ENCODE results near the gene IL9R.
A peak's percentile ranks its signal among the peaks of the same experiment; 100 is the strongest.
"Not testable (repeated sequence)": the region's sequence is repeated elsewhere in the genome, so short reads cannot be mapped to it uniquely, and the experiment has no call there.

IL9R gene, protein sequence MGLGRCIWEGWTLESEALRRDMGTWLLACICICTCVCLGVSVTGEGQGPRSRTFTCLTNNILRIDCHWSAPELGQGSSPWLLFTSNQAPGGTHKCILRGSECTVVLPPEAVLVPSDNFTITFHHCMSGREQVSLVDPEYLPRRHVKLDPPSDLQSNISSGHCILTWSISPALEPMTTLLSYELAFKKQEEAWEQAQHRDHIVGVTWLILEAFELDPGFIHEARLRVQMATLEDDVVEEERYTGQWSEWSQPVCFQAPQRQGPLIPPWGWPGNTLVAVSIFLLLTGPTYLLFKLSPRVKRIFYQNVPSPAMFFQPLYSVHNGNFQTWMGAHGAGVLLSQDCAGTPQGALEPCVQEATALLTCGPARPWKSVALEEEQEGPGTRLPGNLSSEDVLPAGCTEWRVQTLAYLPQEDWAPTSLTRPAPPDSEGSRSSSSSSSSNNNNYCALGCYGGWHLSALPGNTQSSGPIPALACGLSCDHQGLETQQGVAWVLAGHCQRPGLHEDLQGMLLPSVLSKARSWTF

DNA sequence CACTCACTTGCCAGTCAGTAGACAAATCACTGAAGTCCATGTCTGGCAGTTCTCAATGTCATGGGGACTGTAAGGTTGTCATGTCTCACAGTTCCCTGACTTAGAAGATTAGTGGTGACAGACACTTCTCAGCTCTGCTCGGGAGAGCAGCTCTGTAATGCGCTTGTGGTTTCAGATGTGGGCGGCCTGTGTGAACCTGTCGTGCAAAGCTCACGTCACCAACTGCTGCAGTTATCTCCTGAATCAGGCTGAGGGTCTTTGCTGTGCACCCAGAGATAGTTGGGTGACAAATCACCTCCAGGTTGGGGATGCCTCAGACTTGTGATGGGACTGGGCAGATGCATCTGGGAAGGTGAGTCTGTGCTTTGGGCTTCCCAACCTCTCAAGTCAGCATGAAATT lies at the start of gene IL9R:
TSS of gene IL9R (plus strand) at position 261 of the 400 bp plus-strand sequence. CDS start at position 325, 64 bp downstream.
- no peak for DNase-seq

DNA sequence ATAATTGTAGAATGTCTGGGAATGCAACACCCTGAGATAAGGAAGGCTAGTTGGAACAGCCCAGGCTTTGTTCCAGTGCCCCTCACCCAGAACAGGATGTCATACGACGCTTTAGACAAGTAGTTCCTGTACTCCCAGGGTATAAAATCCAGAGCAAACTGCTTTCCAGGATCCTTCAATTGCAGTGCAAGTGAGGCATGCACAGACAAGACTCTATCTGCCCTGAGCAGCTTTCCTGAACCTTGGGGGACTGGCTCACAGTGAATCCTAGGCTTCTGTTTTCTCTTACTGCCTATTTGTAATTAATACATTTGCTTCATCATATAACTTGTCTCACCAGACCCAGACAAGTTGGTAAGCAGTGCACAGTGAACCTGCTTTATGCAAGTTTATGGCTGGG lies 48.4 kb upstream of the IL9R start:
- DNase-seq, result no peak

GRCh38 chrX:155951237-155951789 lies 46.2 kb upstream of the IL9R start:
- no peak for DNase-seq

DNA sequence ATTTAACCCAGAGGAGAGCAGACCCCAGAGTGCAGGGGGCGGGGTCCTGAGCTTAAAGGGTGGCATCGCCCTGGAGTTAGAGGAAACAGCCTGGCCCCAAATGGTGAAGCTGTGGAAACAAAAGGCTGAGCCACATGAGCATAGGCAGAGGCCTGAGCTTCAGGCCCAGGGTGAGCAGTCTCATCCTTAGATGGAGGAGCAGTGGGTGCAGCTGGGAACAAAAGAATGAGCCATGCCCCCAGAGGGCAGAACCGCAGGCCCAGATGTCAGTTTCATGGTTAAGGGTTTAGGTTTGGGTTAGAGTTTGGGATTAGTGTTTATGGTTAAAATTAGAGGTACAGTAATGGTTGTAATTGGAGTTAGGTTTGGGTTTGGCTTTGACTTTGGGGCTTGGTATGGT lies 44.4 kb upstream of the IL9R start:
- no peak for DNase-seq

- DNase-seq, result no peak
Measured at GRCh38 chrX:155954793-155955192, 42.7 kb upstream of the IL9R start.

DNA sequence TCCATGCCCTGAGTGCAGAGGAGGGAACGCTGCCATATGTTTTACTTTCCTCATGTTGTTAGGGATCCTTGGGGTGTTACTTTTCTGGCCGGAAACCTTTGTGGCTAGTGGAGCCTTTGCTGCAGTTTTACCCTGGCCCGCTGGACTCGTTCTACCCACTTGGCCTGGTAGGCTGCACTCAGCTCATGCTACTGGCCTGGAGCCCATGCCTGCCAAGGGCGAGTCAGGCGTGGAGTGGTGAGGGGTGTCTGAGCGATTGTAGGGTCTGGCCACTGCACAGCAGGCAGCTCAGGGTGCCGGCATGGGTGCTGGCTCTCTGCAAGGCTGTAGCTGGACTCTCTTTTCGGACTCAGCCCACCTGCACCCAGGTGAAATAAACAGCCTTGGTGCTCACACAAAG lies 41.4 kb upstream of the IL9R start:
- DNase-seq, result no peak

- no peak for DNase-seq
Measured at GRCh38 chrX:155956649-155957048, 40.8 kb upstream of the IL9R start.

GRCh38 chrX:155957843-155958242 lies 39.7 kb upstream of the IL9R start:
- DNase-seq, result no peak

GRCh38 chrX:155959018-155959587 lies 38.4 kb upstream of the IL9R start:
- DNase-seq, result no peak

GRCh38 chrX:155962906-155963305 lies 34.6 kb upstream of the IL9R start:
- DNase-seq, result no peak

- peak in 2 of 3 donors; percentile 18 to 23 for DNase-seq
Measured at GRCh38 chrX:155966876-155967275, 30.6 kb upstream of the IL9R start.

GRCh38 chrX:155967653-155968325 lies 29.7 kb upstream of the IL9R start:
- no peak for DNase-seq

- DNase-seq, result no peak
Measured at GRCh38 chrX:155968326-155968661, 29.2 kb upstream of the IL9R start.

DNA sequence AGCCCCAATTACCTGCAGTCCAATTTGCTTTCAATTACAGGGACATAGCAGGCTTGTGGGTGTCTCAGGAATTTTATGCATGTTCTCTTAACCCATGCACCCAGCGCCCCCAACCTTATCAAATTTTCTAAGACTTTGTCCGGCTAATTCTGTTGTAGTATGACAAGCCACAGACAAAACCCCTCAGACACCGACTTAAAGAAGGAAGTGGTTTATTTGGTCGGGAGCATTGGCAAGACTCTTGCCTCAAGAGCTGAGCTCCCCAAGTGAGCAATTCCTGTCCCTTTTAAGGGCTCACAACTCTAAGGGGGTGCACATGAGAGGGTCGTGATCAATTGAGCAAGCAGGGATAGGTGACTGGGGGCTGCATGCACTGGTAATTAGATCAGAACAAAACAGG lies 28.7 kb upstream of the IL9R start:
- DNase-seq, result no peak

DNA sequence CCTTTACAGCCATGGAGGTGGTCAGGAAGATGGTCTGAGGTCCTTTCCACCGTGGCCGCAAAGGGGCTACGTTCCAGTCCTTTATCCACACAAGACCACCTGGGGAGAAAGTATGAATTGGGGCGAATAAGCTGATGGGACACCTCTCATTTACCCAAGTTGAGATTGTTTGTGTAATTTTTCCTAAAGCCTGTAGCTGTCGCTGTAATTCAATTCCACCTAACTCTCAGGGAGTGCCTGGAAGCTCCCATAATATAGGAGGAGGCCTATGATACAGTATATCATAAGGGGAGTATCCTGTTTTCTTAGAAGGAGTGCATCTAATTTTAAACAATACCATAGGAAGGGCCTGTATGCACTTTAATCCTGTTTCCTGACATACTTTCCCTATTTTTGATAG lies 25.8 kb upstream of the IL9R start:
- not testable (repeated sequence) for DNase-seq

DNA sequence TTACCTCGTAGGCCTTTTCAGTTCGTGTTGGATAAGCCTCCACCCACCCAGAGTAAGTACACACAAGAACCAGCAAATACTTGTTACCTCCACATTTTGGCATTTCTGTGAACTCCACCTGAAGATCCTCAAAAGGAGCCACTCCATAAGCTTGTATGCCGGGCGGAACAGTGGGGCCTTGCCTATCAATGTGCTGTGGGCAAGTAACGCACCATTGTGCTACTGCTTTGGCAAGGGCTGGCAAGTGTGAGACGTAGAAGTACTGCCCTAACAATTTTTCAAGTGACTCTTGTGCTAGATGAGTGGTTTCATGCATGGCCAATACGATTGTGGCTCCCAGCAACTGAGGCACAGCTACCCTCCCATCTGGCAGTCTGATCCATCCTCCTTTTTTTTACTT lies 25.3 kb upstream of the IL9R start:
- DNase-seq, result not testable (repeated sequence)

- no peak for DNase-seq
Measured at GRCh38 chrX:155983326-155983725, 14.2 kb upstream of the IL9R start.

- no peak for DNase-seq
Measured at GRCh38 chrX:155985208-155985607, 12.3 kb upstream of the IL9R start.

- DNase-seq, result not testable (repeated sequence)
Measured at GRCh38 chrX:155986995-155987394, 10.5 kb upstream of the IL9R start.

DNA sequence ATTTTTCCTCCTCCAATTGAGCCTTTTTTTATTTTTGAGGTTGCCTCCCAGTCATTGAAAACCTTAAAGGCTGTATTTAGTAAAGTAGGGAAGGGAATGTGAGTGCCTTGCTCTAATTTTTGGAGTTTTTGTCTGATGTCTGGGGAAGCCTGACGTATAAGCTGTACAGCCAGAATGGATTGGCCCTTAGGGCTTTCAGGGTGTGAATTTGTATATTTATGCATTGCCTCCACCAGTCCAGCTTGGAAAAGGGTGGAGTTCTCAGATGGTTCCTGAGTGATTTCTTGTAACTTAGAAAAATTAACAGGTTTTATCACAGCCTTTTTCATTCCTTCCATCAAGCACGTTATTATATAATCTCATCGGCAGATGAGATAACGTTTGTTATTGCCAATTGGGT lies 8.6 kb upstream of the IL9R start:
- DNase-seq, result no peak

- no peak for DNase-seq
Measured at GRCh38 chrX:155993421-155993820, 4.1 kb upstream of the IL9R start.

GRCh38 chrX:155995321-155995875 lies 2.1 kb upstream of the IL9R start:
- DNase-seq, result no peak

DNA sequence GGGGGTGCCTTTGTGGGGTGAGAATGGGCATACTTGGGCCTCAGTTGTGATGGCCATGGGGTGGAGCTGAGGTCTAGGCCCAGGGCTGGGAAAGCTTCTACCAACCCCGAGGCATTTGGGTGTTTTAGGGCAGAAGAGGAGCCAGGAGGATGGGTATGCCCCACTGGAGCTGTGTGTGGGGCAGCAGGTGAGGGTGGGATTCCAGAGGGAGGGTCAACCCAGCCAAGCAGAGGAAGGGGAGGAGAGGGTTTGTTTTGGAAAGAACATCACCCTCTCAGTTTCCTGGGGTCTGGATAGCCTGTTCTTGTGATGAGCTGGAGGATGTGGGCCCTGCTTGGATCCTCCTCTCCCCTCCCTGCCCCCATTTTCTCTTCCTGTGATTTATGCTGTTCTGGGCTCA lies 620 bp downstream of the IL9R start:
- no peak for DNase-seq

Data from suppressor macrophage treated with lipopolysaccharide for 1 hour (primary cell).